ENCODE data around the gene DPP10.

The DPP10 gene

GRCh38 chr2:114685102-114685501 lies 242.7 kb downstream of the DPP10 start:
- no peak overlapping the region for H3K27ac ChIP-seq

GRCh38 chr2:114688241-114688640 lies 245.8 kb downstream of the DPP10 start:
- no peak for TF ChIP-seq ZFX (IDR thresholded peaks at IDR 0.05; ENCODE audit: borderline replicate concordance)
- no peak for TF ChIP-seq CTCF (IDR thresholded peaks at IDR 0.05)
- no peak overlapping the region for H3K27ac ChIP-seq

More at GRCh38 chr2:114685102-114685501, 242.7 kb downstream of the DPP10 start:
- TF ChIP-seq CTCF (IDR thresholded peaks at IDR 0.05) (no peak), ZFX (IDR thresholded peaks at IDR 0.05; ENCODE audit: borderline replicate concordance) (no peak)

- no peak overlapping the region for H3K27ac ChIP-seq
- no peak for TF ChIP-seq ZFX (IDR thresholded peaks at IDR 0.05; ENCODE audit: borderline replicate concordance)
- no peak for TF ChIP-seq CTCF (IDR thresholded peaks at IDR 0.05)
These were observed 256.1 kb downstream of the DPP10 start for GRCh38 chr2:114698520-114698919.

- H3K27ac ChIP-seq = no peak overlapping the region
- TF ChIP-seq ZFX (IDR thresholded peaks at IDR 0.05; ENCODE audit: borderline replicate concordance) (no peak), CTCF (IDR thresholded peaks at IDR 0.05) (no peak)
These were observed 257.0 kb downstream of the DPP10 start for GRCh38 chr2:114699423-114699944.

GRCh38 chr2:114700440-114700839 lies 258.0 kb downstream of the DPP10 start:
- no peak overlapping the region for H3K27ac ChIP-seq
- TF ChIP-seq ZFX (IDR thresholded peaks at IDR 0.05; ENCODE audit: borderline replicate concordance) (no peak), CTCF (IDR thresholded peaks at IDR 0.05) (no peak)

- TF ChIP-seq ZFX (IDR thresholded peaks at IDR 0.05; ENCODE audit: borderline replicate concordance) (no peak), CTCF (IDR thresholded peaks at IDR 0.05) (no peak)
- no peak overlapping the region for H3K27ac ChIP-seq
These were observed 267.8 kb downstream of the DPP10 start for GRCh38 chr2:114709936-114710850.

- H3K27ac ChIP-seq = no peak overlapping the region
- TF ChIP-seq CTCF (IDR thresholded peaks at IDR 0.05) (no peak), ZFX (IDR thresholded peaks at IDR 0.05; ENCODE audit: borderline replicate concordance) (no peak)
These were observed 271.9 kb downstream of the DPP10 start for GRCh38 chr2:114714313-114714712.

Measured in 22Rv1 (cell line).